RKO (cell line): ENCODE data around the gene NFYB.

ENCODE experiments used
- DNase-seq: peaks from one replicate; pipeline ENCODE4 v3.0.0-alpha.2; 2016; ENCODE audit warnings: low spot score

Gene NFYB

GRCh38 chr12:104155711-104156555 lies 17.9 kb upstream of the NFYB start:
- no peak for DNase-seq

- DNase-seq, result no peak
These were observed 16.8 kb upstream of the NFYB start for GRCh38 chr12:104154806-104155205.

- DNase-seq, result no peak
These were observed 16.3 kb upstream of the NFYB start for GRCh38 chr12:104154286-104154685.

- DNase-seq, result no peak
These were observed 14.8 kb upstream of the NFYB start for GRCh38 chr12:104152685-104153241.

GRCh38 chr12:104150416-104150815 lies 12.4 kb upstream of the NFYB start:
- DNase-seq, result no peak

- no peak for DNase-seq
These were observed 9.3 kb upstream of the NFYB start for GRCh38 chr12:104147346-104147745.

GRCh38 chr12:104143918-104144317 lies 5.9 kb upstream of the NFYB start:
- no peak for DNase-seq

- no peak for DNase-seq
These were observed 5.0 kb upstream of the NFYB start for GRCh38 chr12:104143002-104143401.

GRCh38 chr12:104142543-104142942 lies 4.5 kb upstream of the NFYB start:
- DNase-seq, result no peak

GRCh38 chr12:104138797-104139152 lies 765 bp upstream of the NFYB start:
- no peak for DNase-seq

- DNase-seq, result peak; percentile 53
These were observed 759 bp downstream of the NFYB start for GRCh38 chr12:104137001-104137901.

- DNase-seq, result peak; percentile 55
These were observed 1.4 kb downstream of the NFYB start for GRCh38 chr12:104136577-104136976.

- no peak for DNase-seq
These were observed 3.1 kb downstream of the NFYB start for GRCh38 chr12:104134882-104135281.

GRCh38 chr12:104133866-104134265 lies 4.1 kb downstream of the NFYB start:
- DNase-seq, result no peak

- no peak for DNase-seq
These were observed 4.7 kb downstream of the NFYB start for GRCh38 chr12:104133321-104133720.

- DNase-seq, result no peak
These were observed 5.6 kb downstream of the NFYB start for GRCh38 chr12:104132351-104132956.

GRCh38 chr12:104131609-104132008 lies 6.4 kb downstream of the NFYB start:
- no peak for DNase-seq

GRCh38 chr12:104130760-104131159 lies 7.2 kb downstream of the NFYB start:
- no peak for DNase-seq

GRCh38 chr12:104126548-104126947 lies 11.5 kb downstream of the NFYB start:
- DNase-seq, result no peak

- no peak for DNase-seq
These were observed 15.7 kb downstream of the NFYB start for GRCh38 chr12:104122298-104122697.

- DNase-seq, result peak; percentile 67
These were observed 17.0 kb downstream of the NFYB start for GRCh38 chr12:104121001-104121400.

GRCh38 chr12:104115587-104115975 lies 22.4 kb downstream of the NFYB start:
- DNase-seq, result no peak
